Transverse colon (tissue), 3 donors: Measurements from ENCODE around the gene GCN1.

ENCODE experiments used
- CTCF ChIP-seq, 5 experiments: fragments of 200-600 bp in 3 of 5; fragments of 450-650 bp in 2 of 5; sonication (generic) in 3 of 5; IDR thresholded peaks; 1 replicate in 2 of 5; 2 replicates in 3 of 5; pipeline ENCODE4 v1.5.1; 2016 to 2017; ENCODE audit warnings: antibody characterized with exemption in 5 of 5, inconsistent platforms in 3 of 5, mild to moderate bottlenecking in 2 of 5, moderate library complexity in 1 of 5
- EP300 ChIP-seq: sonication (generic); formaldehyde crosslinking; IDR thresholded peaks from one replicate; pipeline ENCODE4 v1.6.1; 2017; ENCODE audit warnings: antibody characterized with exemption, low read depth
- POLR2A ChIP-seq: fragments of 450-650 bp; IDR thresholded peaks from one replicate; pipeline ENCODE4 v1.6.1; 2016; ENCODE audit warnings: antibody characterized with exemption, mild to moderate bottlenecking, moderate library complexity

- no peak for TF ChIP-seq CTCF (IDR thresholded peaks at IDR 0.05)
- TF ChIP-seq EP300, result no peak
- no peak for TF ChIP-seq POLR2A
Measured at GRCh38 chr12:120140603-120141002, 53.9 kb downstream of the GCN1 start.
